Bronchial epithelial cell (primary cell): ENCODE measurements around the gene TJP1. TPM values are rescaled to one million over a fixed set of nuclear protein-coding genes. Genes with fewer than 3 reads are reported as not detected.

ENCODE experiments used
- DNase-seq: peaks from one replicate; pipeline ENCODE4 v3.0.0-alpha.2; 2010; ENCODE audit warnings: low read depth
- FAIRE-seq: peaks from 2 replicates; lab custom pipeline; 2011; peaks lifted over from hg19 to GRCh38; lab: Jason Lieb, UNC
- H3K27me3 ChIP-seq: 2 replicates; pipeline ENCODE4 v1.5.1; 2011; ENCODE audit warnings: low read length; ENCODE audit not compliant: control insufficient read depth, insufficient read depth
- H3K36me3 ChIP-seq: 2 replicates; pipeline ENCODE4 v1.5.1; 2011; ENCODE audit warnings: low read length; ENCODE audit not compliant: control insufficient read depth, insufficient read depth
- H3K4me3 ChIP-seq: 2 replicates; pipeline ENCODE4 v1.5.1; 2011; ENCODE audit warnings: mild to moderate bottlenecking, low read depth, low read length, control low read depth
- CTCF ChIP-seq: IDR thresholded peaks from 2 replicates; pipeline ENCODE4 v1.5.1; 2011; ENCODE audit warnings: mild to moderate bottlenecking, moderate library complexity, low read length, control low read depth, inconsistent platforms; ENCODE audit not compliant: insufficient read depth, severe bottlenecking
- total RNA-seq: library from RNA; depleted of rRNA; stranded (reverse); fragments of >200 nt; gene quantifications from 2 replicates; pipeline ENCODE4 v1.2.1, GENCODE V29; 2014

Gene TJP1
- total RNA-seq, 1 donor from 2014 or later: 62.9 TPM

- DNase-seq (no peak), FAIRE-seq (no peak)
- no peaks in the 10 kb centered on the region for H3K27me3 ChIP-seq
- no peak overlapping the region for H3K4me3 ChIP-seq
- no peak for TF ChIP-seq CTCF
- no peaks in the 10 kb centered on the region for H3K36me3 ChIP-seq
Observed at GRCh38 chr15:29651476-29652233, 170.6 kb downstream of the TJP1 start.
